GM12864 (cell line): ENCODE results near the gene ZDHHC11.

Experiments used
- DNase-seq: peaks from one replicate; pipeline ENCODE4 v3.0.0-alpha.2; 2011; ENCODE audit warnings: low read depth
- H3K4me3 ChIP-seq: 2 replicates; pipeline ENCODE4 v1.5.1; 2011; ENCODE audit warnings: mild to moderate bottlenecking, low read depth, low read length, control low read depth
- CTCF ChIP-seq: IDR thresholded peaks from 2 replicates; pipeline ENCODE4 v1.5.1; 2011; ENCODE audit warnings: low read depth, mild to moderate bottlenecking, moderate library complexity, low read length, control low read depth, inconsistent platforms; ENCODE audit errors: missing control alignments

The ZDHHC11 gene

GRCh38 chr5:878125-878524 lies 27.3 kb upstream of the ZDHHC11 start:
- no peak overlapping the region for H3K4me3 ChIP-seq
- DNase-seq, result no peak
- TF ChIP-seq CTCF, result no peak

- no peak for DNase-seq
- H3K4me3 ChIP-seq, result no peak overlapping the region
- no peak for TF ChIP-seq CTCF
These were observed 25.9 kb upstream of the ZDHHC11 start for GRCh38 chr5:876398-877365.

GRCh38 chr5:875931-876330 lies 25.1 kb upstream of the ZDHHC11 start:
- no peak for DNase-seq
- no peak overlapping the region for H3K4me3 ChIP-seq
- no peak for TF ChIP-seq CTCF

- DNase-seq, result peak; percentile 25
- H3K4me3 ChIP-seq, result no peak overlapping the region
- no peak for TF ChIP-seq CTCF
These were observed 22.5 kb upstream of the ZDHHC11 start for GRCh38 chr5:873328-873727.

GRCh38 chr5:872301-872700 lies 21.5 kb upstream of the ZDHHC11 start:
- no peak for TF ChIP-seq CTCF
- H3K4me3 ChIP-seq, result no peak overlapping the region
- DNase-seq, result no peak

GRCh38 chr5:871596-872298 lies 21.0 kb upstream of the ZDHHC11 start:
- TF ChIP-seq CTCF, result no peak
- no peak for DNase-seq
- no peak overlapping the region for H3K4me3 ChIP-seq
